K562 (cell line): ENCODE measurements around the gene RABL3. TPM values are rescaled to one million over a fixed set of nuclear protein-coding genes. Genes with fewer than 3 reads are reported as not detected.

ENCODE experiments used
- BDP1 ChIP-seq: IDR thresholded peaks from 3 replicates; pipeline ENCODE4 v1.6.1; 2011; ENCODE audit not compliant: insufficient read length, insufficient read depth
- CBFA2T2 ChIP-seq: fragments of 450-650 bp; conservative IDR thresholded peaks from 2 replicates; pipeline ENCODE4 v1.6.1; 2017; ENCODE audit warnings: mild to moderate bottlenecking
- CHAMP1 ChIP-seq: fragments of 450-650 bp; IDR thresholded peaks from 2 replicates; pipeline ENCODE4 v1.6.1; 2016; ENCODE audit warnings: mild to moderate bottlenecking
- COPS2 ChIP-seq: fragments of 450-650 bp; conservative IDR thresholded peaks from 2 replicates; pipeline ENCODE4 v1.6.1; 2016; ENCODE audit warnings: mild to moderate bottlenecking, moderate library complexity
- ESRRA ChIP-seq: fragments of 450-650 bp; IDR thresholded peaks from 2 replicates; pipeline ENCODE4 v1.6.1; 2014; ENCODE audit warnings: low read depth, mild to moderate bottlenecking, moderate library complexity, borderline replicate concordance
- HBP1 ChIP-seq: fragments of 450-650 bp; formaldehyde crosslinking; IDR thresholded peaks from 2 replicates; pipeline ENCODE4 v1.4.0; 2022; ENCODE audit warnings: missing genetic modification characterization
- NRF1 ChIP-seq, 2 experiments: fragments of 450-650 bp; IDR thresholded peaks in 1 of 2; conservative IDR thresholded peaks in 1 of 2; 2 replicates each; pipeline ENCODE4 v1.6.1; 2014; ENCODE audit warnings: mild to moderate bottlenecking in 2 of 2
- SMARCC2 ChIP-seq: fragments of 450-650 bp; IDR thresholded peaks from 2 replicates; pipeline ENCODE4 v1.6.1; 2017; ENCODE audit warnings: antibody characterized with exemption, moderate library complexity, mild to moderate bottlenecking, low read depth
- TBL1XR1 ChIP-seq, 2 experiments: IDR thresholded peaks; 2 replicates each; pipeline ENCODE4 v1.6.1; 2012; ENCODE audit warnings: improper control_type of control experiment in 2 of 2, low read length in 2 of 2, mild to moderate bottlenecking in 1 of 2
- TBP ChIP-seq: optimal IDR thresholded peaks from 2 replicates; pipeline ENCODE3; 2011; ENCODE audit warnings: low read depth, low read length, improper control_type of control experiment
- WHSC1 ChIP-seq: IDR thresholded peaks from one replicate; pipeline ENCODE4 v1.6.1; 2012; ENCODE audit warnings: low read length, control low read depth, inconsistent platforms
- ZNF830 ChIP-seq: fragments of 250-450 bp; sonication (Bioruptor Pico); IDR thresholded peaks from 2 replicates; pipeline ENCODE4 v1.5.0; 2021; ENCODE audit warnings: mild to moderate bottlenecking
- ZSCAN29 ChIP-seq: fragments of 450-650 bp; IDR thresholded peaks from 2 replicates; pipeline ENCODE4 v1.6.1; 2017
- polyA plus RNA-seq, 8 experiments: library from polyadenylated mRNA; depleted of rRNA in 4 of 8; stranded (reverse) in 5 of 8; unstranded in 3 of 8; fragments of >200 nt; fragmentation: Nextera tagmentation in 2 of 8; fragmentation: Illumina TruSeq in 1 of 8; extraction: Ambion mirVana in 2 of 8; extraction: Trizol in 1 of 8; gene quantifications; 2 replicates each; pipeline versions ENCODE4 v1.2.1 to v1.2.3, GENCODE V29; 2011 to 2014; ENCODE audit warnings: inconsistent platforms in 1 of 8, missing spikeins in 1 of 8
- total RNA-seq, 7 experiments: library from RNA; depleted of rRNA in 6 of 7; stranded (reverse); fragments of >200 nt in 6 of 7; fragmentation: Illumina TruSeq in 2 of 7; extraction: Trizol in 2 of 7; gene quantifications; 2 replicates each; pipeline versions ENCODE4 v1.2.1 to v1.2.3, GENCODE V29; 2011 to 2021; ENCODE audit warnings: low replicate concordance in 1 of 7
- TF ChIP-seq, protein P1 (sequence below): fragments of 200-800 bp; sonication (Bioruptor generic); IDR thresholded peaks from 2 replicates; pipeline ENCODE4 v1.6.1; 2016; ENCODE audit warnings: missing genetic modification characterization, missing compliant biosample characterization

Gene RABL3
- total and polyA plus RNA-seq, 9 of the 15 experiments (the other 6 are each of a cell fraction or from before 2014, with no cell fraction given) = 6.5 to 30.7 (median 12.3) TPM

DNA sequence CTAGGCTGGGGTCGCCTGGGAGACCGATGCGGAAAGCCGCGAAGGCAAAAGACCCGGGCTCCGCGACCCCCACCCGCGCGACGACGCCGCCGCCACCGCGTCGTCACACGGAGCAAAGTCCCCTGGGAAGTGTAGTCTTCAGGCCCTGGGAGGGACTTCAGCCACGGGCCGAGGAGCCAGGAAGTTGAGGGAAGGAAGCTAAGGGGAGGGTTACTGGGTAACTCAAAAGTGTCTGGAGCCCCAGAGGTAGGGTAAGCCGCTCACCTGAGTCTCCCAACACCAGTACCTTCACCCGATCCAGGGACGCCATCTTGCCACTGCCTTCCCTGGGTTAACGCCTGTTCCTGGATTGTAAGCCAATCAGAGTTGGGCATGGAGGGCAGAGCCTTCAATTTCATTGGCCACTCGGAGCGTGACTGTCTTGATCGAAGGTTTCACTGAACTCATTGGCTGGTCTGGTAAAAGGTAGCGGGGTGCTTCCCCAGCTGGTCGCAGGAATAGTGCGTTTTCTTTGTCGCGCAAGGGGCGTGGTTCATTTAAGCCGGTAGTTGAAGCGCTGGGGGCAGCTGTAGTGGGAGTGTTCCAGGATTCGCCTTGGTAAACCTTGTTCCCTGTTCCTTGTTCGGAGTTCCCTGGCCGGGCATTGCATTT is at the start of gene RABL3, which contains the start of gene GTF2E1 (continued):
- TF ChIP-seq, protein P1, sequence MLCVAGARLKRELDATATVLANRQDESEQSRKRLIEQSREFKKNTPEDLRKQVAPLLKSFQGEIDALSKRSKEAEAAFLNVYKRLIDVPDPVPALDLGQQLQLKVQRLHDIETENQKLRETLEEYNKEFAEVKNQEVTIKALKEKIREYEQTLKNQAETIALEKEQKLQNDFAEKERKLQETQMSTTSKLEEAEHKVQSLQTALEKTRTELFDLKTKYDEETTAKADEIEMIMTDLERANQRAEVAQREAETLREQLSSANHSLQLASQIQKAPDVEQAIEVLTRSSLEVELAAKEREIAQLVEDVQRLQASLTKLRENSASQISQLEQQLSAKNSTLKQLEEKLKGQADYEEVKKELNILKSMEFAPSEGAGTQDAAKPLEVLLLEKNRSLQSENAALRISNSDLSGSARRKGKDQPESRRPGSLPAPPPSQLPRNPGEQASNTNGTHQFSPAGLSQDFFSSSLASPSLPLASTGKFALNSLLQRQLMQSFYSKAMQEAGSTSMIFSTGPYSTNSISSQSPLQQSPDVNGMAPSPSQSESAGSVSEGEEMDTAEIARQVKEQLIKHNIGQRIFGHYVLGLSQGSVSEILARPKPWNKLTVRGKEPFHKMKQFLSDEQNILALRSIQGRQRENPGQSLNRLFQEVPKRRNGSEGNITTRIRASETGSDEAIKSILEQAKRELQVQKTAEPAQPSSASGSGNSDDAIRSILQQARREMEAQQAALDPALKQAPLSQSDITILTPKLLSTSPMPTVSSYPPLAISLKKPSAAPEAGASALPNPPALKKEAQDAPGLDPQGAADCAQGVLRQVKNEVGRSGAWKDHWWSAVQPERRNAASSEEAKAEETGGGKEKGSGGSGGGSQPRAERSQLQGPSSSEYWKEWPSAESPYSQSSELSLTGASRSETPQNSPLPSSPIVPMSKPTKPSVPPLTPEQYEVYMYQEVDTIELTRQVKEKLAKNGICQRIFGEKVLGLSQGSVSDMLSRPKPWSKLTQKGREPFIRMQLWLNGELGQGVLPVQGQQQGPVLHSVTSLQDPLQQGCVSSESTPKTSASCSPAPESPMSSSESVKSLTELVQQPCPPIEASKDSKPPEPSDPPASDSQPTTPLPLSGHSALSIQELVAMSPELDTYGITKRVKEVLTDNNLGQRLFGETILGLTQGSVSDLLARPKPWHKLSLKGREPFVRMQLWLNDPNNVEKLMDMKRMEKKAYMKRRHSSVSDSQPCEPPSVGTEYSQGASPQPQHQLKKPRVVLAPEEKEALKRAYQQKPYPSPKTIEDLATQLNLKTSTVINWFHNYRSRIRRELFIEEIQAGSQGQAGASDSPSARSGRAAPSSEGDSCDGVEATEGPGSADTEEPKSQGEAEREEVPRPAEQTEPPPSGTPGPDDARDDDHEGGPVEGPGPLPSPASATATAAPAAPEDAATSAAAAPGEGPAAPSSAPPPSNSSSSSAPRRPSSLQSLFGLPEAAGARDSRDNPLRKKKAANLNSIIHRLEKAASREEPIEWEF (CRISPR knock-in tag) = no peak
- TF ChIP-seq TBP (peak; percentile 86), COPS2 (no peak), WHSC1 (no peak), BDP1 (no peak), HBP1 (CRISPR knock-in tag) (no peak), TBL1XR1 (IDR thresholded peaks at IDR 0.05; ENCODE audit: low read length in 2 of 2) (peak in 1 of 2 experiments; percentile 70; a peak in 2 of 4 replicates), CBFA2T2 (no peak), ZNF830 (CRISPR knock-in tag) (no peak), CHAMP1 (no peak), NRF1 (conservative IDR thresholded peaks at IDR 0.05 in 1 of 2, IDR thresholded peaks at IDR 0.05 in 1 of 2) (peak; percentile 50 to 54), ESRRA (no peak), ZSCAN29 (no peak), SMARCC2 (no peak)
